SK-N-SH treated with all-trans-retinoic acid at 6 μM for 48 hours (cell line): ENCODE measurements around the gene ARID1A.

Experiments
- BACH2 ChIP-seq: fragments of 250-450 bp; sonication (Bioruptor Pico); IDR thresholded peaks from 2 replicates; pipeline ENCODE4 v1.9.0; 2021; ENCODE audit warnings: mild to moderate bottlenecking, borderline replicate concordance
- CREB5 ChIP-seq: fragments of 250-450 bp; sonication (Bioruptor Pico); IDR thresholded peaks from 2 replicates; pipeline ENCODE4 v1.5.1; 2020; ENCODE audit warnings: low read depth, mild to moderate bottlenecking, moderate library complexity
- CSDC2 ChIP-seq: fragments of 250-450 bp; sonication (Bioruptor Pico); IDR thresholded peaks from 2 replicates; pipeline ENCODE4 v1.5.0; 2020; ENCODE audit warnings: mild to moderate bottlenecking, moderate library complexity
- ESRRG ChIP-seq: fragments of 250-450 bp; sonication (Bioruptor Pico); IDR thresholded peaks from 2 replicates; pipeline ENCODE4 v1.6.1; 2021; ENCODE audit warnings: mild to moderate bottlenecking
- GLIS3 ChIP-seq: fragments of 250-450 bp; sonication (Bioruptor Pico); IDR thresholded peaks from 2 replicates; pipeline ENCODE4 v1.5.0; 2020; ENCODE audit warnings: mild to moderate bottlenecking, moderate library complexity
- ISL1 ChIP-seq: fragments of 250-450 bp; sonication (Bioruptor Pico); IDR thresholded peaks from 2 replicates; pipeline ENCODE4 v2.1.2; 2022; ENCODE audit warnings: mild to moderate bottlenecking, moderate library complexity
- OSR1 ChIP-seq: fragments of 250-450 bp; sonication (Bioruptor Pico); IDR thresholded peaks from 2 replicates; pipeline ENCODE4 v1.8.0; 2022; ENCODE audit warnings: moderate library complexity, mild to moderate bottlenecking, inconsistent platforms
- PATZ1 ChIP-seq: fragments of 250-450 bp; sonication (Bioruptor Pico); IDR thresholded peaks from 2 replicates; pipeline ENCODE4 v1.8.0; 2020; ENCODE audit warnings: mild to moderate bottlenecking, moderate library complexity, borderline replicate concordance
- POU6F1 ChIP-seq: fragments of 250-450 bp; sonication (Bioruptor Pico); IDR thresholded peaks from 2 replicates; pipeline ENCODE4 v1.8.0; 2021; ENCODE audit warnings: low read depth, mild to moderate bottlenecking, moderate library complexity, borderline replicate concordance
- PPARA ChIP-seq: fragments of 250-450 bp; sonication (Bioruptor Pico); IDR thresholded peaks from 2 replicates; pipeline ENCODE4 v1.5.0; 2020; ENCODE audit warnings: mild to moderate bottlenecking, borderline replicate concordance
- TCF4 ChIP-seq: fragments of 250-450 bp; sonication (Bioruptor Pico); IDR thresholded peaks from 2 replicates; pipeline ENCODE4 v1.8.0; 2021; ENCODE audit warnings: mild to moderate bottlenecking, moderate library complexity, borderline replicate concordance
- ZFP30 ChIP-seq: fragments of 450-650 bp; formaldehyde crosslinking; IDR thresholded peaks from 2 replicates; pipeline ENCODE4 v1.5.0; 2022; ENCODE audit warnings: mild to moderate bottlenecking, moderate library complexity
- ZNF565 ChIP-seq: fragments of 450-650 bp; formaldehyde crosslinking; conservative IDR thresholded peaks from 2 replicates; pipeline ENCODE4 v1.5.0; 2020; ENCODE audit warnings: low read depth, mild to moderate bottlenecking, moderate library complexity
- ZNF70 ChIP-seq: fragments of 450-650 bp; formaldehyde crosslinking; IDR thresholded peaks from 2 replicates; pipeline ENCODE4 v1.5.0; 2020; ENCODE audit warnings: mild to moderate bottlenecking, moderate library complexity

- no peak for TF ChIP-seq CREB5 (CRISPR knock-in tag)
- no peak for TF ChIP-seq BACH2 (CRISPR knock-in tag)
- TF ChIP-seq OSR1: no peak
- TF ChIP-seq PPARA (CRISPR knock-in tag): no peak
- TF ChIP-seq PATZ1 (CRISPR knock-in tag): no peak
- no peak for TF ChIP-seq ZNF70
- no peak for TF ChIP-seq POU6F1
- no peak for TF ChIP-seq ZNF565 (CRISPR knock-in tag)
- no peak for TF ChIP-seq ESRRG
- no peak for TF ChIP-seq ISL1 (CRISPR knock-in tag)
- no peak for TF ChIP-seq CSDC2 (CRISPR knock-in tag)
- TF ChIP-seq ZFP30 (CRISPR knock-in tag): no peak
- no peak for TF ChIP-seq GLIS3 (CRISPR knock-in tag)
- TF ChIP-seq TCF4 (CRISPR knock-in tag): no peak
Measured at GRCh38 chr1:26745191-26745590, 49.4 kb downstream of the ARID1A start.
